Epithelial cell of prostate (primary cell): Measurements from ENCODE around the gene PSMD10.

ENCODE experiments used
- DNase-seq: peaks from one replicate; pipeline ENCODE4 v3.0.0-alpha.2; 2011; ENCODE audit warnings: low read depth, low spot score
- H3K27ac ChIP-seq: fragments of 450-650 bp; 2 replicates; pipeline ENCODE4 v1.5.1; 2017; ENCODE audit warnings: mild to moderate bottlenecking

Gene PSMD10

GRCh38 chrX:108081110-108081509 lies 10.2 kb downstream of the PSMD10 start:
- H3K27ac ChIP-seq, result no peak overlapping the region
- no peak for DNase-seq

GRCh38 chrX:108072746-108073145 lies 18.6 kb downstream of the PSMD10 start:
- H3K27ac ChIP-seq, result no peak overlapping the region
- no peak for DNase-seq

- peak overlapping the region; percentile 33 for H3K27ac ChIP-seq
- DNase-seq, result no peak
Measured at GRCh38 chrX:108071578-108071977, 19.8 kb downstream of the PSMD10 start.

GRCh38 chrX:108070891-108071290 lies 20.5 kb downstream of the PSMD10 start:
- DNase-seq, result peak; percentile 51

GRCh38 chrX:108068121-108068520 lies 23.2 kb downstream of the PSMD10 start:
- DNase-seq, result no peak
- peak overlapping the region; percentile 32 for H3K27ac ChIP-seq

More at GRCh38 chrX:108070891-108071290, 20.5 kb downstream of the PSMD10 start:
- H3K27ac ChIP-seq, result peak overlapping the region; percentile 33

- no peak overlapping the region for H3K27ac ChIP-seq
- DNase-seq, result no peak
Measured at GRCh38 chrX:108064613-108065012, 26.7 kb downstream of the PSMD10 start.

- DNase-seq, result no peak
- H3K27ac ChIP-seq, result no peak overlapping the region
Measured at GRCh38 chrX:108064001-108064400, 27.3 kb downstream of the PSMD10 start.

- DNase-seq, result no peak
Measured at GRCh38 chrX:108059801-108060200, 31.5 kb downstream of the PSMD10 start.

GRCh38 chrX:108055546-108055945 lies 35.8 kb downstream of the PSMD10 start:
- DNase-seq, result no peak
- H3K27ac ChIP-seq, result no peak overlapping the region

More at GRCh38 chrX:108059801-108060200, 31.5 kb downstream of the PSMD10 start:
- no peak overlapping the region for H3K27ac ChIP-seq

- DNase-seq, result no peak
- H3K27ac ChIP-seq, result no peak overlapping the region
Measured at GRCh38 chrX:108053218-108053617, 38.1 kb downstream of the PSMD10 start.

GRCh38 chrX:108049649-108050048 lies 41.7 kb downstream of the PSMD10 start:
- DNase-seq, result no peak
- H3K27ac ChIP-seq, result no peak overlapping the region

- H3K27ac ChIP-seq, result no peak within 1 kb of the TSS
- DNase-seq, result no peak
Measured at GRCh38 chrX:108044554-108045256, 46.6 kb downstream of the PSMD10 start, which contains the start of gene VSIG1. TSS of gene VSIG1 (plus strand) at chrX:108045065. CDS start at chrX:108045131, 66 bp downstream.

GRCh38 chrX:108036298-108036973 lies 54.9 kb downstream of the PSMD10 start:
- H3K27ac ChIP-seq, result peak overlapping the region; percentile 82
- DNase-seq, result peak; percentile 89

GRCh38 chrX:108034725-108035124 lies 56.6 kb downstream of the PSMD10 start:
- no peak overlapping the region for H3K27ac ChIP-seq
- no peak for DNase-seq
